Measurements from ENCODE around the gene PPP6C.
A peak's percentile ranks its signal among the peaks of the same experiment; 100 is the strongest.

PPP6C gene

DNA sequence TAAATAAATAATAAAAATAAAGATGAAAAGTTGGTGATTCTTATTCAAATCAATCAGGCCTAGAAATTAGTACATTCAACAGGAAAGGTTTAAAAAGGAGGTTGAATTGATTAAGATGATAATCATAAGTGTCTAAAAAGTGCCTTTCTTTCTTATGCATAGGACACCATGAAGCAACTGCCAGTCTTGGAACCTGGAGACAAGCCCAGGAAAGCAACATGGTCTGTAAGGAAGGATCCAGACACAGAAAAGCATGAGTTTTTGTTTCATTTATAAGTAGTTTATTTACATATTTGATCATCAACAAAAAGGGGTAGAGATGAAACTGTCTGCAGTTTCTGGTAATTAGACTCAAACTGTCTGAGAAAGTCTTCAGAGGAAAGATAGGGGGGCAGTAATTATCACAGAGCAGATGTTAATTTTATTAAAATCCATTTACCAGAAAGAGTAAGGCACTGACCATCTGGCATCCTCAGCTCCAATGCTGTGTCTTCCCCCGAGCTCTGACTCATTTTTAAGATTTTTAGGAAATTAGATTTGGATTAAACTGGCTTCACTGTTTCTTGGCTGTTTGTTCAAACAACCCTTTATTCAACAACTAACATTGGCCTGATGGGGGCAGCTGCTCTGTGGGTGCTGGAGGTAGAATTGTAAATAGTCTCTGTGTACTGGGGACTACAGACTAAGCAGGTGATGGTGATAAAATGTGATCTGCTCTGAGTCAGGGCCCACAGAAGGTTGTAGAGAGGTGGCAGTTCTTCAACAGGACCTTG lies 13.4 kb upstream of the PPP6C start:
- TF ChIP-seq EP300 (IDR thresholded peaks at IDR 0.05; ENCODE audit: borderline replicate concordance), result no peak

DNA sequence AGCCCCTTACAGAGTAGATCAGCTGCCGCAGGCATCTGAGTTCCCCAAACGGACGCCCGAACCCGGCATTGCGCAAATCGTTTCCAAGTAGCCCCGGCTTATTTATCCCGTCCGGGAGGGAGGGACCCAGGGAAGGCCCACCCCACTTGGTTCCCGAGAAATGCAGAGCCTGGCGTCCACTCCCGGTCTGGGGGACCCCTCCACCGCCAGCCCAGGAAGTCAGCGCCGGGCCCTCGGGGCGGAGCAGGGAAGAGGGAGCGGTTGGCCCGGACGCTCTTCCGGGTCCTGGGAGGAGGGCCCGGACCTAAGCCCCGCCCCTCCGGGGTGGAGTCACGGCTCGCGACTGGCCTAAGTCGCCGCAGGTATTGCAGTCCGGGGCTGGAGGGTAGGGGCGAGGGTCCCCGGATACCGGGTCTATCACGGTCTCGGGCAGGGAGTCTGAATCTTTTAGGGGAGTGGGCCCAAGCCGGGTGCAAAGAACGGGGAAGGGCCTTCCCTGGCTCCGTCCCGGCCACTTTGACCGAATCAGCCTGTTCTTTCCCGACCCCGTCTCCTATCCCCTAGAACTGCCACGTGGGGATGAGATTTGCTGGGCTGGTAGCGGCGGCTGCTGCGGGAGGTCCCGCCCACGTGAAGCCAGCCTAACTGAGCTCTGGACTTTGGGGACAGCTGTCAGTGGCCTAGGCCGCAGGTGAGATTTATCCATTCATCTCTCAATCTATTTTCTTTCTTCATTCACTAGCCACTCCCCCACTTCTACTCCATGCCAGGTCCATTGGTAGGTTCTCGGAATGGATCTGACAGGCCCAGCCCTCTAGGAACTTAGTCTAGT lies 10.8 kb upstream of the PPP6C start, which contains the start of gene RABEPK:
TSS of gene RABEPK (plus strand) at position 327 of the 832 bp plus-strand sequence. CDS start 2,472 bp downstream, outside the sequence.
- TF ChIP-seq EGR1 (IDR thresholded peaks at IDR 0.05), result peak; percentile 68
- no peak for TF ChIP-seq TEAD4 (IDR thresholded peaks at IDR 0.05)
- TF ChIP-seq ZBTB7A (IDR thresholded peaks at IDR 0.05; ENCODE audit: low read depth), result peak; percentile 68; the same call in 1 of the 2 replicates
- TF ChIP-seq TAF1 (IDR thresholded peaks at IDR 0.05; ENCODE audit: low read depth), result peak; percentile 54; the same call in 1 of the 2 replicates
- TF ChIP-seq, protein P1, sequence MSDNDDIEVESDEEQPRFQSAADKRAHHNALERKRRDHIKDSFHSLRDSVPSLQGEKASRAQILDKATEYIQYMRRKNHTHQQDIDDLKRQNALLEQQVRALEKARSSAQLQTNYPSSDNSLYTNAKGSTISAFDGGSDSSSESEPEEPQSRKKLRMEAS (IDR thresholded peaks at IDR 0.05), result peak; percentile 95
- TF ChIP-seq, protein P2, sequence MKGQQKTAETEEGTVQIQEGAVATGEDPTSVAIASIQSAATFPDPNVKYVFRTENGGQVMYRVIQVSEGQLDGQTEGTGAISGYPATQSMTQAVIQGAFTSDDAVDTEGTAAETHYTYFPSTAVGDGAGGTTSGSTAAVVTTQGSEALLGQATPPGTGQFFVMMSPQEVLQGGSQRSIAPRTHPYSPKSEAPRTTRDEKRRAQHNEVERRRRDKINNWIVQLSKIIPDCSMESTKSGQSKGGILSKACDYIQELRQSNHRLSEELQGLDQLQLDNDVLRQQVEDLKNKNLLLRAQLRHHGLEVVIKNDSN (IDR thresholded peaks at IDR 0.05), result peak; percentile 65
- no peak for TF ChIP-seq NFIC (IDR thresholded peaks at IDR 0.05)
- TF ChIP-seq CEBPB (IDR thresholded peaks at IDR 0.05), result peak; percentile 89

DNA sequence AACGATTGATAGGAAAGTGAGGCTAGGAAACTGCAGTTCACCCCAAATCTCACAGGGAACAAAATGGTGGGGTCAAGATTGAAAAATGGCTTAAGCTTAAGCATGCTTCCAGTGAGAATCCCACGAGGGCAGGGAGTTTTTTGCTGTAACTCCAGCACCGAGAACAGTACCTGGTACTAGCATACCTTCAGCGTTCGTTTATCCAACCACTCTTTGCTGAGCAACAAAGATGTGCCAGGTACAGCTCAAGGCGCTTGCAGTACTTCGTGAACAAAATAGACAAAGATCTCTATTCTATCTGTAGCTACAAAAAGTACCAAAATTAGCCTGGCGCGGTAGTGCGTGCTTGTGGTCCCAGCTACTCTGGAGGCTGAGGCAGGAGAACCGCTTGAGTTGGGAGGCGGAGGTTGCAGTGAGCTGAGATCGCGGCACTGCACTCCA lies 778 bp upstream of the PPP6C start:
- TF ChIP-seq NFIC (IDR thresholded peaks at IDR 0.05), result no peak
- no peak for TF ChIP-seq EGR1 (IDR thresholded peaks at IDR 0.05)
- no peak for TF ChIP-seq YY1 (IDR thresholded peaks at IDR 0.05; ENCODE audit: low read depth)
- TF ChIP-seq TAF1 (IDR thresholded peaks at IDR 0.05; ENCODE audit: low read depth), result no peak
- TF ChIP-seq TEAD4 (IDR thresholded peaks at IDR 0.05), result no peak
- TF ChIP-seq CREB1 (IDR thresholded peaks at IDR 0.05; ENCODE audit: low read depth), result no peak
- TF ChIP-seq, protein P3, sequence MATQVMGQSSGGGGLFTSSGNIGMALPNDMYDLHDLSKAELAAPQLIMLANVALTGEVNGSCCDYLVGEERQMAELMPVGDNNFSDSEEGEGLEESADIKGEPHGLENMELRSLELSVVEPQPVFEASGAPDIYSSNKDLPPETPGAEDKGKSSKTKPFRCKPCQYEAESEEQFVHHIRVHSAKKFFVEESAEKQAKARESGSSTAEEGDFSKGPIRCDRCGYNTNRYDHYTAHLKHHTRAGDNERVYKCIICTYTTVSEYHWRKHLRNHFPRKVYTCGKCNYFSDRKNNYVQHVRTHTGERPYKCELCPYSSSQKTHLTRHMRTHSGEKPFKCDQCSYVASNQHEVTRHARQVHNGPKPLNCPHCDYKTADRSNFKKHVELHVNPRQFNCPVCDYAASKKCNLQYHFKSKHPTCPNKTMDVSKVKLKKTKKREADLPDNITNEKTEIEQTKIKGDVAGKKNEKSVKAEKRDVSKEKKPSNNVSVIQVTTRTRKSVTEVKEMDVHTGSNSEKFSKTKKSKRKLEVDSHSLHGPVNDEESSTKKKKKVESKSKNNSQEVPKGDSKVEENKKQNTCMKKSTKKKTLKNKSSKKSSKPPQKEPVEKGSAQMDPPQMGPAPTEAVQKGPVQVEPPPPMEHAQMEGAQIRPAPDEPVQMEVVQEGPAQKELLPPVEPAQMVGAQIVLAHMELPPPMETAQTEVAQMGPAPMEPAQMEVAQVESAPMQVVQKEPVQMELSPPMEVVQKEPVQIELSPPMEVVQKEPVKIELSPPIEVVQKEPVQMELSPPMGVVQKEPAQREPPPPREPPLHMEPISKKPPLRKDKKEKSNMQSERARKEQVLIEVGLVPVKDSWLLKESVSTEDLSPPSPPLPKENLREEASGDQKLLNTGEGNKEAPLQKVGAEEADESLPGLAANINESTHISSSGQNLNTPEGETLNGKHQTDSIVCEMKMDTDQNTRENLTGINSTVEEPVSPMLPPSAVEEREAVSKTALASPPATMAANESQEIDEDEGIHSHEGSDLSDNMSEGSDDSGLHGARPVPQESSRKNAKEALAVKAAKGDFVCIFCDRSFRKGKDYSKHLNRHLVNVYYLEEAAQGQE (IDR thresholded peaks at IDR 0.05; ENCODE audit: low read depth), result no peak
- TF ChIP-seq ZBTB7A (IDR thresholded peaks at IDR 0.05; ENCODE audit: low read depth), result no peak
- TF ChIP-seq, protein P2 (IDR thresholded peaks at IDR 0.05), result no peak
- TF ChIP-seq RAD21 (IDR thresholded peaks at IDR 0.05; ENCODE audit: low read depth), result no peak
- TF ChIP-seq EP300 (IDR thresholded peaks at IDR 0.05; ENCODE audit: borderline replicate concordance), result no peak

DNA sequence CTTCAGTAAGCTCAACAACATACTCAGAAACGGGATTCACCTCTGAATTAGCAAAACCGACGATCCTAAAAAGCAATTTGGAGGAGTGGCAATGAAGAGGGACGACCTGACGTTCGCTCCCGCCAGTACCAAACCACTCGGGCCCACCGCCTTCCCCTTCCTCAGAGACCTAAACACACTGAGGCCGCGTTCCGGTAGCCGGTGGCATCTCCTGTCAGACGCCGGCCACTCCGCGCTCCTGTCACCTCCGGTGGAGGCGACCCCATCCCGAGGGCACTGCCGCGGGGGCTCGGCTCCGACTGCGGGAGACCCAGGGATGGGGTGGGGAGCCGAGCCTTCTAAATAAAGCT lies 617 bp downstream of the PPP6C start:
- no peak for TF ChIP-seq FOXM1 (IDR thresholded peaks at IDR 0.05; ENCODE audit: borderline replicate concordance, low read depth)
- TF ChIP-seq, protein P1 (IDR thresholded peaks at IDR 0.05), result no peak
- TF ChIP-seq, protein P2 (IDR thresholded peaks at IDR 0.05), result no peak
- TF ChIP-seq TCF12 (IDR thresholded peaks at IDR 0.05; ENCODE audit: low read depth), result no peak
- TF ChIP-seq ZBTB7A (IDR thresholded peaks at IDR 0.05; ENCODE audit: low read depth), result no peak
- no peak for TF ChIP-seq TAF1 (IDR thresholded peaks at IDR 0.05; ENCODE audit: low read depth)
- no peak for TF ChIP-seq CREB1 (IDR thresholded peaks at IDR 0.05; ENCODE audit: low read depth)
- TF ChIP-seq EGR1 (IDR thresholded peaks at IDR 0.05), result no peak
- TF ChIP-seq YY1 (IDR thresholded peaks at IDR 0.05; ENCODE audit: low read depth), result no peak
- no peak for TF ChIP-seq EP300 (IDR thresholded peaks at IDR 0.05; ENCODE audit: borderline replicate concordance)
- TF ChIP-seq NFIC (IDR thresholded peaks at IDR 0.05), result no peak
- no peak for TF ChIP-seq TEAD4 (IDR thresholded peaks at IDR 0.05)
- no peak for TF ChIP-seq CEBPB (IDR thresholded peaks at IDR 0.05)

DNA sequence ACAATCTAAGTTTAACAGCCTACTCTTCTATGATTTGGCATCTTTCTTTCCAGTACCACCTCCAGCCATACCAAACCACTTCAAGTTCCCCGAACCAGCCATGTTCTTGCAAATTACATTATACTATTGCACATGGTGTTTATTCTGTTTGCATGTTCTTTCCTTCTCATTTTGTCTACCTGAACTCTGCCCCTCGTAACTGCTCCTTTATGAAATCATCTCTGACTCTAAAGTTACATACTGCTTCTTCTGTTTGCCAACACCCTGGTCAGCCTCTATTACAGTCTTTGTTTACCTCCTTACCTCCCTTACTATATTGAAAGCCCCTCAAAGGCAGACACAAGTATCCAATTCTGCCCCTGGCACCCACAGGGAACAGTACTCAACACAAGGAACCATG lies 6.0 kb downstream of the PPP6C start:
- TF ChIP-seq EP300 (IDR thresholded peaks at IDR 0.05; ENCODE audit: borderline replicate concordance), result no peak
- no peak for TF ChIP-seq NFIC (IDR thresholded peaks at IDR 0.05)
- TF ChIP-seq RAD21 (IDR thresholded peaks at IDR 0.05; ENCODE audit: low read depth), result no peak
- no peak for TF ChIP-seq ZBTB7A (IDR thresholded peaks at IDR 0.05; ENCODE audit: low read depth)
- no peak for TF ChIP-seq TCF12 (IDR thresholded peaks at IDR 0.05; ENCODE audit: low read depth)
- TF ChIP-seq CREB1 (IDR thresholded peaks at IDR 0.05; ENCODE audit: low read depth), result no peak
- TF ChIP-seq CEBPB (IDR thresholded peaks at IDR 0.05), result no peak
- no peak for TF ChIP-seq FOXM1 (IDR thresholded peaks at IDR 0.05; ENCODE audit: borderline replicate concordance, low read depth)
- TF ChIP-seq, protein P1 (IDR thresholded peaks at IDR 0.05), result no peak
- TF ChIP-seq, protein P3 (IDR thresholded peaks at IDR 0.05; ENCODE audit: low read depth), result no peak
- TF ChIP-seq, protein P2 (IDR thresholded peaks at IDR 0.05), result no peak
- no peak for TF ChIP-seq EGR1 (IDR thresholded peaks at IDR 0.05)

All from Ishikawa (cell line).